ENCODE results near the gene CHST3. TPM values are rescaled to one million over a fixed set of nuclear protein-coding genes. Genes with fewer than 3 reads are reported as not detected.

Gene CHST3
- total RNA-seq, 1 donor from 2014 or later, result 21.7 TPM

- no peak for TF ChIP-seq CTCF (conservative IDR thresholded peaks at IDR 0.05)
- H3K9me3 Mint-ChIP-seq, result peaks cover 27% of the 10 kb centered on the region
- H3K27me3 Mint-ChIP-seq, result no peaks in the 10 kb centered on the region
- no peak overlapping the region for H3K4me3 Mint-ChIP-seq
- no peak overlapping the region for H3K27ac Mint-ChIP-seq
- peaks cover 6% of the 10 kb centered on the region for H3K4me1 Mint-ChIP-seq (ENCODE audit: unreplicated experiment)
- no peak for DNase-seq (ENCODE audit: extremely low spot score, unreplicated experiment)
- H3K36me3 Mint-ChIP-seq, result peaks cover 5% of the 10 kb centered on the region
These were observed 22.9 kb upstream of the CHST3 start for GRCh38 chr10:71941318-71941717.

GRCh38 chr10:71945819-71946474, 18.2 kb upstream of the CHST3 start:
- no peak for TF ChIP-seq CTCF (conservative IDR thresholded peaks at IDR 0.05)
- Mint-ChIP-seq H3K27me3 (no peaks in the 10 kb centered on the region), H3K9me3 (peaks cover 22% of the 10 kb centered on the region), H3K27ac (no peak overlapping the region), H3K4me1 (ENCODE audit: unreplicated experiment) (no peaks in the 10 kb centered on the region), H3K4me3 (no peak overlapping the region), H3K36me3 (peaks cover 5% of the 10 kb centered on the region)
- no peak for DNase-seq (ENCODE audit: extremely low spot score, unreplicated experiment)

- DNase-seq (ENCODE audit: extremely low spot score, unreplicated experiment), result no peak
- TF ChIP-seq CTCF (conservative IDR thresholded peaks at IDR 0.05), result no peak
- no peaks in the 10 kb centered on the region for H3K27me3 Mint-ChIP-seq
- peaks cover 5% of the 10 kb centered on the region for H3K36me3 Mint-ChIP-seq
- H3K27ac Mint-ChIP-seq, result no peak overlapping the region
- H3K4me1 Mint-ChIP-seq (ENCODE audit: unreplicated experiment), result no peaks in the 10 kb centered on the region
- H3K4me3 Mint-ChIP-seq, result no peak overlapping the region
- H3K9me3 Mint-ChIP-seq, result peaks cover 22% of the 10 kb centered on the region
These were observed 17.5 kb upstream of the CHST3 start for GRCh38 chr10:71946700-71947099.

GRCh38 chr10:71948496-71949067, 15.6 kb upstream of the CHST3 start:
- H3K27ac Mint-ChIP-seq, result no peak overlapping the region
- H3K9me3 Mint-ChIP-seq, result peaks cover 16% of the 10 kb centered on the region
- TF ChIP-seq CTCF (conservative IDR thresholded peaks at IDR 0.05), result no peak
- H3K4me3 Mint-ChIP-seq, result no peak overlapping the region
- H3K27me3 Mint-ChIP-seq, result no peaks in the 10 kb centered on the region
- no peaks in the 10 kb centered on the region for H3K4me1 Mint-ChIP-seq (ENCODE audit: unreplicated experiment)
- H3K36me3 Mint-ChIP-seq, result peaks cover 5% of the 10 kb centered on the region
- no peak for DNase-seq (ENCODE audit: extremely low spot score, unreplicated experiment)

GRCh38 chr10:71950683-71951082, 13.5 kb upstream of the CHST3 start:
- Mint-ChIP-seq H3K9me3 (peaks cover 24% of the 10 kb centered on the region), H3K27me3 (no peaks in the 10 kb centered on the region), H3K4me3 (no peak overlapping the region), H3K36me3 (peaks cover 10% of the 10 kb centered on the region), H3K4me1 (ENCODE audit: unreplicated experiment) (no peaks in the 10 kb centered on the region), H3K27ac (no peak overlapping the region)
- no peak for DNase-seq (ENCODE audit: extremely low spot score, unreplicated experiment)
- TF ChIP-seq CTCF (conservative IDR thresholded peaks at IDR 0.05), result no peak

All from type B pancreatic cell (in vitro differentiated cells).